HG02642 (cell line): ENCODE measurements around the gene PSENEN.
"Not testable (repeated sequence)": the region's sequence is repeated elsewhere in the genome, so short reads cannot be mapped to it uniquely, and the experiment has no call there.

ENCODE experiments used
- ATAC-seq: cut with Tn5 transposase; IDR thresholded peaks from one replicate; pipeline ENCODE4 v1.9.1; 2021; ENCODE audit warnings: mild to moderate bottlenecking; ENCODE audit not compliant: unreplicated experiment, poor library complexity

The PSENEN gene

GRCh38 chr19:35784503-35785338 lies 39.3 kb downstream of the PSENEN start:
- ATAC-seq = no peak

GRCh38 chr19:35785339-35785627 lies 39.8 kb downstream of the PSENEN start:
- no peak for ATAC-seq

- ATAC-seq = no peak
Measured at GRCh38 chr19:35786299-35787160, 41.1 kb downstream of the PSENEN start.

- no peak for ATAC-seq
Measured at GRCh38 chr19:35787227-35787799, 41.9 kb downstream of the PSENEN start.

DNA sequence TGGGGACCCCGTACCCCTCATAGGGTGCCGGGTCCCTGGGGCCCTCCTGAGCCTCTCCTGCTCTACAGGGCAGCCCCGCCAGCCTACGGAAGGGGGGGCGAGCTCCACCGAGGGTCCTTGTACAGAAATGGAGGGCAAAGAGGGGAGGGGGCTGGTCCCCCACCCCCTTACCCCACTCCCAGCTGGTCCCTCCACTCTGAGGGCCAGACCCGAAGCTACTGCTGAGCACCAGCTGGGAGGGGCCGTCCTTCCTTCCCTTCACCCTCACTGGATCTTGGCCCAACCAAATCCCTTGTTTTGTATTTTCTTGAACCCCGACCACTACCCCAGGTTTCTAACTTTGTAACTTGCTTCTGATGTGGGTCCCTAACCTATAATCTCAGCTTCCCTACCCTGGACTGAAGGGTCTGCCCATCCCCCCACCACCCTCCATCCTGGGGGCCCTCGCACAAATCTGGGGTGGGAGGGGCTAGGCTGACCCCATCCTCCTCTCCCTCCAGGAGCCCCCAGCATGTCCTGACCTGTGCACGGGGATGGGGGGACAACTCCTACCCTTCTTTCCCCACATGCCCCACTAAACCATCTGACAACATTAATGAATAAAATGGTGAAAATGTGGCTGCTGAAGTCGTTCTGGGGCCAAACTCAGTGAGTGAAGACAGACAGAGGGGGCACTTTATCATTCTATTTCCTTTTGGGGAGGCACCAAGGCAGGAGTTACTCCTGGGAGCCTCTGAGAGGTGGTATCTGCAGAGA lies 42.9 kb downstream of the PSENEN start:
- ATAC-seq = no peak

DNA sequence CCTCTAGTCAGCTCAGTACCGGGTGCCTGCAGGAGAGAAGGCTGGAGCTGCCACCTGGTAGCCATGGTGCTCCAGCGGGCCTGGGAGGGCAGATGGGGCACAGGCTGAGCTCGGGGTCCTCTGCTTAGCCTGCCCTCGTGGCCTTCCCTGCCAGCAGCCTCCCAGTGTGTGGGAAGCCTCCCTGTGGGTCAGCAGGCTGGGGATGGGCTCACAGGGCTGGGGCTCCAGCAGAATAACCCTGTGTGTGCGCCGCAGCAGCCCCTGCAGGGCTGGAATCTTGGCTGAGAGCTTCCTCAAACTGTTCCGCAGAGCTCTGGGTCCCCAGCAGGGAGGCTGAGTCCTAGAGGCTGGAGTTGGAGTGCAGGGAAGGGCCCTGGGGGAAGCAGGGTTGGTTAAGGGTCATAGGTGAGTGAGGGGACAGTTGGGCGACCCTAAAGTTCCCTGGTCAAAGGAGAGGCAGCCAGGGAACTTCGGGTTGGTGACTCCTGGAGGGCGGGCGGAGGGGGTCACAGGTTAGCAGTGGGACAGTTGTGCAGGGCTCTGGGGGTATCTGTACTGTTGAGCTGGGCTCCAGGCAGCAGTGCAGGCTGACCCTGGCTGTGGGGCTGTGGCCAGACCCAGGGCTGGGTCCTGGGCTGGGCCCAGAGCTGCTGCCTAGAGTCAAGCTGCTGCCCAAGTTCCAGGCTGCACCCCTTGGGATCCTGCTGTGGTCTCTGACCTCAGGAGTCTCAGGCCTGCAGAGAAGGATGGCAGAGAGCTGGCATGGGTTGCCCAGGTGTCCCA lies 43.9 kb downstream of the PSENEN start:
- ATAC-seq = no peak

DNA sequence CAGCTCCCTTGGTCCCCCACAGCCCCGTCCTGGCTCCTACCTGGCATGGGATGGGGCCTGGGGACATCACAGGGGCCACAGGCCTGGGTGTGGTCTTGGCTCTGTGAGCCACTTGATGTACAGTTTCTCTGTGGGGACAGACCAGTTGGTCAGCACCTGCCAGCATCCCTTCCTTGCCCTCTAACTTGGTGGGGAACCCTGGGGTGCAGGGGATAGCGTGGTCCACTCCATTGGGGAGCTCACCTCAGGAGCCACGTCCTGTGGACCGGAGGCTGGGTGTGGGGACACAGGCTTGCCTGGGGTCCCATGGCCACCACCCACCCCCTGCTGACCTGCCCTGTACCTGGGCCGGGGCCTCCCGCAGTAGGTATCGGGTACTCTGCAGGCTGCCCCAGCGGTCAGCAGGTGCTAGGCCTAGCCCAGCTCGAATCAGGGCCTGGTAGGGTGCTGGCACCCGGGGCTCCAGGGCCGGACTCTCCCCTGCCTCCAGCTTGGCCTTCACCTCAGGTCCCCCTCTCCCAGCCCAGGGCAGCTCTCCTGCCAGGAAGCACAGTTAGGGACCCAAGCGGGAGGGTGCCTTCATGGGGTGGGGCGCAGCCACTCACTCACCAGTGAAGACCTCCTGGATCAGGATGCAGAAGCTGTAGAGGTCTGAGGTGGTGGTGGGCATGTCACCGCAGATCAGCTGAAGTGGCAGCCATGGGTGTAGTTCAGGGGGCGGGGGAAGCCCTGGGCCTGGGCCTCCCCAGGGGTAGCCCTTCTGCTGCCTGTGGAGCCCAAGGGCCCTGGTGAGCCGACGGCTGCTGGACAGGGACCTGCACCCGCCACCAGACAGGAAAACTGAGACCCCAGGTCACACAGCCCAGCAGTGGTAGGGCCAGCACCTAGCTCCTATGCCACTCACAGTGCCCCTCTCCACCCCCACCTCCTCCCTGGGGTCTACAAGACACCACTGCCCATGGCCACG lies 44.8 kb downstream of the PSENEN start:
- ATAC-seq = no peak

GRCh38 chr19:35790981-35791813 lies 45.7 kb downstream of the PSENEN start:
- no peak for ATAC-seq

DNA sequence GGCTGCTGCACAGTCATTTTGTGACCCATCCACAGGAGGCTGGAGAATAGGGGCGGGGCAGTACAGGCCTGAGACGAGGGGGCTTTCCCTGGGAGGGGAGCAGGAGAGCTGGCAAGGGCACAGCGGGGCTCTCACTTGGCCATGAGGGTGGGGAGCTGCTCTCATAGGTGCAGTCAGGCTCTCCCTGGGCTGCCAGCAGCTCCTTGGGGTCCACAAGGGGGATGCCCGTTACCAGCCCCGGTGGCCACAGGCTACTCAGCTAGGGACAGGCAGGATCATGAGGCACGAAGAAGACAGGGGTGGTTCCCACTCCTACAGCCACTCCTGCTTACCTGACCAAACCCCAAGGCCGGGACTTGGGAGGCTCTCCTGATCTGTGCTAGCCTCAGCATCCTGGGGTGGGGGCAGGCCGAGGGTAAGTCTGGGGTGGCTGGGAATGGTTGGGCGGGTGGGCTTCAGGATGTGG lies 46.4 kb downstream of the PSENEN start:
- ATAC-seq = no peak

DNA sequence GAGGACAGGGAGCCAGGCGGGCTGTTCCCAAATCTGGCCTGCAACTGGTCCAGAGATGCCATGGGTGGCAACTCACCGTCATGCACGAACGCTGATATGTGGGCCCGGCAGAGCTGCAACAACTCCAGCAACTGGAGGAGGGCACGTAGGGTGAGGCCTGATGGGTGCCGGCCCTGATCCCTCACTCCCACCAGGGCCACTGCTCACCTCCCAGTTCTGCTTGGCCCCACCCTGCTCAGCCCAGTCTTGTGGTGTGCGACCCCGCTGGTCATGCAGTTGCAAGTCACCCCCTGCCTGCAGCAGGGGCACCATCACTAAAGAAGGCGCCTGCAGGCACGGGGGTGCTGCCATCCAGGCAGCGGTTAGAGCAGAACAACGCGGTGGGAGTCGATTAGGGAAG lies 46.9 kb downstream of the PSENEN start:
- ATAC-seq = no peak

DNA sequence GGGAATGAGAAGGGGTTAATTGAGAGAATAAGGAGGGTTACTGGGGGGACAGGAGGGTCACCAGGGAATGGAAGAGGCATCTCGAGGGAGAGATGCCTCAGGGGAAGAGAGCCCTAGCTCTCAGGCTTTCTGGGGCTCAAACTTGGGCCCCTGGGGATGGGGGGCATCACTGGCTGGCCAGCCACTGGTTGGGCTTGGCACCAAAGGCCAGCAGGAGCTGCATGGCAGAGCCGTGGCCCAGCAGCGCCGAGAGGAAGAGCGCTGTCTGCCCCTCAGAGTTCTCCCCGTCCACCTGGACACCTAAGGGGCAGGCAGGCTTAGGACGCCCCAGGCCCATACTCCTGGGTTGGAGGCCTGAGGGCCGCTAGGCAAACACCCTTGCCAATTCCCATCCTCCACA lies 47.4 kb downstream of the PSENEN start:
- no peak for ATAC-seq

GRCh38 chr19:35793381-35794165 lies 48.1 kb downstream of the PSENEN start:
- no peak for ATAC-seq

DNA sequence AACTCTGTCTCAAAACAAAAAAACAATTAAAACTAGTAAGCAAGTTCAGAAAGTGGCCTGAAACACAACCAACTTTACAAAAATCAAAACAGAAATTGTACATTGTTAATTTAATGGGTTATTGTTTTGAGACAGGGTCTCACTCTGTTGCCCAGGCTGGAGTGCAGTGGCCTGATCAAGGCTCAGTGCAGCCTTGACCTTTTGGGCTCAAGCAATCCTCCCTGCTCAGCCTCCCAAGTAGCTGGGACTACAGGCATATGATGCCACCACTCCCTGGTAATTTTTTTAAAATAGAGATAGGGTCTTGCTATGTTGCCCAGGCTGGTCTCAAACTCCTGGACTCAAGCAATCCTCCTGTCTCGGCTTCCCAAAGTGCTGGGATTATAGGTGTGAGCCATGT lies 50.1 kb downstream of the PSENEN start:
- ATAC-seq = not testable (repeated sequence)
